Measurements from ENCODE around the gene ZSCAN12.

DNA sequence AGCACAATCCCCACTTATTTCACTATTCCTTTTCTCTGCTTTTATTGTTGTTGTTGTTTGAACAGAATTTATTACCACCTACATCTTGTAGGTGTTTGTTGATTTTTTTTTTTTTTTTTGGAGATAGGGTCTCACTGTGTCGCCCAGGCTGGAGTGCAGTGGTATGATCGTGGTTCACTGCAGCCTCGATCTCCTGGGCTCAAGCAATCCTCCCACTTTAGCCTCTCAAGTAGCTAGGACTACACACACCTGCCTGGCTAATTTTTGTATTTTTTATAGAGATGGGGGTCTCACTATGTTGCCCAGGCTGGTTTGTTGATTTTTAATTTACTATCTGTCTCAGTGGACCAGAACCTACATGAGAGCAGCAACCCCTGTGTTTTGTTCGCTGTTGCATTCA, 3.6 kb downstream of the ZSCAN12 start:
- TF ChIP-seq, protein P1, sequence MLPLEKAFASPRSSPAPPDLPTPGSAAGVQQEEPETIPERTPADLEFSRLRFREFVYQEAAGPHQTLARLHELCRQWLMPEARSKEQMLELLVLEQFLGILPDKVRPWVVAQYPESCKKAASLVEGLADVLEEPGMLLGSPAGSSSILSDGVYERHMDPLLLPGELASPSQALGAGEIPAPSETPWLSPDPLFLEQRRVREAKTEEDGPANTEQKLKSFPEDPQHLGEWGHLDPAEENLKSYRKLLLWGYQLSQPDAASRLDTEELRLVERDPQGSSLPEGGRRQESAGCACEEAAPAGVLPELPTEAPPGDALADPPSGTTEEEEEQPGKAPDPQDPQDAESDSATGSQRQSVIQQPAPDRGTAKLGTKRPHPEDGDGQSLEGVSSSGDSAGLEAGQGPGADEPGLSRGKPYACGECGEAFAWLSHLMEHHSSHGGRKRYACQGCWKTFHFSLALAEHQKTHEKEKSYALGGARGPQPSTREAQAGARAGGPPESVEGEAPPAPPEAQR (CRISPR knock-in tag; IDR thresholded peaks at IDR 0.05) = no peak
- TF ChIP-seq, protein P2, sequence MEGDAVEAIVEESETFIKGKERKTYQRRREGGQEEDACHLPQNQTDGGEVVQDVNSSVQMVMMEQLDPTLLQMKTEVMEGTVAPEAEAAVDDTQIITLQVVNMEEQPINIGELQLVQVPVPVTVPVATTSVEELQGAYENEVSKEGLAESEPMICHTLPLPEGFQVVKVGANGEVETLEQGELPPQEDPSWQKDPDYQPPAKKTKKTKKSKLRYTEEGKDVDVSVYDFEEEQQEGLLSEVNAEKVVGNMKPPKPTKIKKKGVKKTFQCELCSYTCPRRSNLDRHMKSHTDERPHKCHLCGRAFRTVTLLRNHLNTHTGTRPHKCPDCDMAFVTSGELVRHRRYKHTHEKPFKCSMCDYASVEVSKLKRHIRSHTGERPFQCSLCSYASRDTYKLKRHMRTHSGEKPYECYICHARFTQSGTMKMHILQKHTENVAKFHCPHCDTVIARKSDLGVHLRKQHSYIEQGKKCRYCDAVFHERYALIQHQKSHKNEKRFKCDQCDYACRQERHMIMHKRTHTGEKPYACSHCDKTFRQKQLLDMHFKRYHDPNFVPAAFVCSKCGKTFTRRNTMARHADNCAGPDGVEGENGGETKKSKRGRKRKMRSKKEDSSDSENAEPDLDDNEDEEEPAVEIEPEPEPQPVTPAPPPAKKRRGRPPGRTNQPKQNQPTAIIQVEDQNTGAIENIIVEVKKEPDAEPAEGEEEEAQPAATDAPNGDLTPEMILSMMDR (IDR thresholded peaks at IDR 0.05) = no peak
- no peak for TF ChIP-seq JUN (CRISPR knock-in tag; IDR thresholded peaks at IDR 0.05)
- TF ChIP-seq, protein P3, sequence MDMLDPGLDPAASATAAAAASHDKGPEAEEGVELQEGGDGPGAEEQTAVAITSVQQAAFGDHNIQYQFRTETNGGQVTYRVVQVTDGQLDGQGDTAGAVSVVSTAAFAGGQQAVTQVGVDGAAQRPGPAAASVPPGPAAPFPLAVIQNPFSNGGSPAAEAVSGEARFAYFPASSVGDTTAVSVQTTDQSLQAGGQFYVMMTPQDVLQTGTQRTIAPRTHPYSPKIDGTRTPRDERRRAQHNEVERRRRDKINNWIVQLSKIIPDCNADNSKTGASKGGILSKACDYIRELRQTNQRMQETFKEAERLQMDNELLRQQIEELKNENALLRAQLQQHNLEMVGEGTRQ (CRISPR knock-in tag; IDR thresholded peaks at IDR 0.05) = no peak
